ENCODE measurements around the gene CAMK2G. TPM values are rescaled to one million over a fixed set of nuclear protein-coding genes. Genes with fewer than 3 reads are reported as not detected.
A peak's percentile ranks its signal among the peaks of the same experiment; 100 is the strongest.

CAMK2G gene
- total RNA-seq, 3 donors from 2014 or later (not counting 1 experiment from before 2014, with no cell fraction given) = 53.6 to 73.8 (median 62.3) TPM

- no peaks in the 10 kb centered on the region for H3K36me3 ChIP-seq (ENCODE audit: control insufficient read depth, insufficient read depth, low read length)
- 49% methylated on average over 6 of the region's 6 CpGs for WGBS (ENCODE audit: insufficient coverage)
- Mint-ChIP-seq H3K4me1 (peaks cover 12 to 14% of the 10 kb centered on the region in 2 donors), H3K27me3 (ENCODE audit: low read depth in 2 of 2) (peaks cover 0 to 12% of the 10 kb centered on the region in 2 donors), H3K27ac (peak overlapping the region; percentile 38 to 43), H3K9me3 (no peaks in the 10 kb centered on the region), H3K4me3 (no peak overlapping the region), H3K36me3 (no peaks in the 10 kb centered on the region)
- DNase-seq (peak in 1 of 2 donors; percentile 28), ATAC-seq (peak; percentile 66 to 85 (median 83))
- H3K4me1 ChIP-seq (ENCODE audit: control insufficient read depth, insufficient read depth, low read length) = peaks cover 12% of the 10 kb centered on the region
- no peaks in the 10 kb centered on the region for H3K9me3 ChIP-seq (ENCODE audit: control insufficient read depth, insufficient read depth, low read length)
- no peak for TF ChIP-seq CTCF (IDR thresholded peaks at IDR 0.05)
- H3K27ac ChIP-seq (ENCODE audit: low read length) = no peak overlapping the region
- H3K27me3 ChIP-seq (ENCODE audit: control insufficient read depth, insufficient read depth, low read length) = no peaks in the 10 kb centered on the region
- H3K4me3 ChIP-seq (ENCODE audit: low read length) = no peak overlapping the region
- intact Hi-C loops (cut with micrococcal nuclease) = no loop called here
Measured at GRCh38 chr10:73894245-73894971, 20.1 kb upstream of the CAMK2G start.

GRCh38 chr10:73893426-73893825, 19.1 kb upstream of the CAMK2G start:
- Histone ChIP-seq H3K4me1 (ENCODE audit: control insufficient read depth, insufficient read depth, low read length) (peaks cover 12% of the 10 kb centered on the region), H3K27ac (ENCODE audit: low read length) (no peak overlapping the region), H3K27me3 (ENCODE audit: control insufficient read depth, insufficient read depth, low read length) (no peaks in the 10 kb centered on the region), H3K4me3 (ENCODE audit: low read length) (no peak overlapping the region), H3K9me3 (ENCODE audit: control insufficient read depth, insufficient read depth, low read length) (no peaks in the 10 kb centered on the region), H3K36me3 (ENCODE audit: control insufficient read depth, insufficient read depth, low read length) (no peaks in the 10 kb centered on the region)
- WGBS (ENCODE audit: insufficient coverage) = 87% methylated on average over 8 of the region's 8 CpGs
- TF ChIP-seq CTCF (IDR thresholded peaks at IDR 0.05) = no peak
- Mint-ChIP-seq H3K9me3 (no peaks in the 10 kb centered on the region), H3K4me3 (no peak overlapping the region), H3K36me3 (no peaks in the 10 kb centered on the region), H3K27ac (no peak overlapping the region), H3K4me1 (peaks cover 12 to 14% of the 10 kb centered on the region in 2 donors), H3K27me3 (ENCODE audit: low read depth in 2 of 2) (peaks cover 0 to 12% of the 10 kb centered on the region in 2 donors)
- ATAC-seq (no peak), DNase-seq (no peak)
- intact Hi-C loops (cut with micrococcal nuclease) = no loop called here

DNA sequence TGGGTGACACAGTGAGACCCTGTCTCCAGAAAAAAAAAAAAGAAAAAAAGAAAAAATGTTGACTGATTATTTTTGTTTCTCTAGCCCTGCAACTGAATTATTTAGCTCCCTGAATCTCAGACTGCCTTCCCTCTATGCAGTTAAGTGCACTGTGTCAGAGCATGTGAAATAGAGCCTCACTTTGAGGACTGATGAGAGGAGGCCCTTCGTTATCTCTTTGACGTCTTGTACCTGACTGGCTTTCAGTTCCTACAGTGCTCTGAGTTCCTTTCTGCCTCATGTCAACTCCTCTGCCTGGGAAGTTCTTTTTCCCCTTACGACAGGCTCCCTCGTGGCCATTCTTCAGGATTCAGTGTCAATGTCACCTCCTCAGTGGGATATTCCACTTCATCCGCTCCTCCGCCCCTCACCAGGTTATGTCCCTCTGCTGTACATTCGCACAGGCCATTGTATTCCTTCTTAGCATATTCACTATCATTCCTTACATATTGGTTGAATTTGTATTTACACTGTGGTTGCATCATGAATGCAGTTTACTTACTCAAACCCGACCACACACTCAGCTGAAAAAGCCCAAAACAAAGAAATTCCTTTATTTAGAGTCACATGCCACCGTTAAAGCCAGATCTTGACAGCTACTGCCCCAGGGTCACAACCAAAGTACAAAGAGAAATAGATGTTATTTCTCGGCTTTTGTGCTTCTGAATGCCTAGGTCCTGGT, 18.1 kb upstream of the CAMK2G start:
- DNase-seq = no peak
- Histone ChIP-seq H3K9me3 (ENCODE audit: control insufficient read depth, insufficient read depth, low read length) (no peaks in the 10 kb centered on the region), H3K27ac (ENCODE audit: low read length) (no peak overlapping the region), H3K27me3 (ENCODE audit: control insufficient read depth, insufficient read depth, low read length) (no peaks in the 10 kb centered on the region), H3K4me3 (ENCODE audit: low read length) (no peak overlapping the region), H3K36me3 (ENCODE audit: control insufficient read depth, insufficient read depth, low read length) (no peaks in the 10 kb centered on the region), H3K4me1 (ENCODE audit: control insufficient read depth, insufficient read depth, low read length) (peaks cover 12% of the 10 kb centered on the region)
- Mint-ChIP-seq H3K4me1 (peaks cover 12 to 14% of the 10 kb centered on the region in 2 donors), H3K9me3 (no peaks in the 10 kb centered on the region), H3K27ac (no peak overlapping the region), H3K27me3 (ENCODE audit: low read depth in 2 of 2) (peaks cover 0 to 12% of the 10 kb centered on the region in 2 donors), H3K4me3 (no peak overlapping the region), H3K36me3 (no peaks in the 10 kb centered on the region)
- ATAC-seq = no peak
- no peak for TF ChIP-seq CTCF (IDR thresholded peaks at IDR 0.05)
- 78% methylated on average over 9 of the region's 10 CpGs for WGBS (ENCODE audit: insufficient coverage)
- intact Hi-C loops (cut with micrococcal nuclease) = no loop called here
